HPDE6-E6E7 (cell line): Measurements from ENCODE around the gene DMC1.

Source experiments
- DNase-seq: peaks from one replicate; pipeline ENCODE4 v3.0.0; 2011; ENCODE audit warnings: missing footprints; ENCODE audit errors: extremely low spot score

DMC1 gene

GRCh38 chr22:38469306-38469781, 100.6 kb downstream of the DMC1 start:
- DNase-seq: no peak
